ENCODE measurements around the gene NUP62.
A peak's percentile ranks its signal among the peaks of the same experiment; 100 is the strongest.
"Not testable (repeated sequence)": the region's sequence is repeated elsewhere in the genome, so short reads cannot be mapped to it uniquely, and the experiment has no call there.

Gene NUP62

GRCh38 chr19:49924881-49925210 is 4.5 kb downstream of the NUP62 start:
- DNase-seq (ENCODE audit: low spot score) = not testable (repeated sequence)

GRCh38 chr19:49924004-49924880 is 5.1 kb downstream of the NUP62 start:
- DNase-seq (ENCODE audit: low spot score) = no peak

GRCh38 chr19:49923055-49924003 is 6.0 kb downstream of the NUP62 start:
- no peak for DNase-seq (ENCODE audit: low spot score)

GRCh38 chr19:49921871-49922795 is 7.2 kb downstream of the NUP62 start:
- peak; percentile 65 for DNase-seq (ENCODE audit: low spot score)

- no peak for DNase-seq (ENCODE audit: low spot score)
Observed at GRCh38 chr19:49920624-49921363, 8.5 kb downstream of the NUP62 start.

GRCh38 chr19:49918089-49918488 is 11.2 kb downstream of the NUP62 start:
- DNase-seq (ENCODE audit: low spot score) = no peak

GRCh38 chr19:49916839-49917733 is 12.2 kb downstream of the NUP62 start:
- DNase-seq (ENCODE audit: low spot score) = no peak

- DNase-seq (ENCODE audit: low spot score) = no peak
Observed at GRCh38 chr19:49915271-49915670, 14.0 kb downstream of the NUP62 start.

GRCh38 chr19:49913720-49914119 is 15.6 kb downstream of the NUP62 start:
- no peak for DNase-seq (ENCODE audit: low spot score)

- no peak for DNase-seq (ENCODE audit: low spot score)
Observed at GRCh38 chr19:49912965-49913685, 16.2 kb downstream of the NUP62 start.

GRCh38 chr19:49911381-49912145 is 17.7 kb downstream of the NUP62 start:
- DNase-seq (ENCODE audit: low spot score) = no peak

- no peak for DNase-seq (ENCODE audit: low spot score)
Observed at GRCh38 chr19:49910179-49910578, 19.1 kb downstream of the NUP62 start.

- no peak for DNase-seq (ENCODE audit: low spot score)
Observed at GRCh38 chr19:49908480-49909420, 20.6 kb downstream of the NUP62 start.

- no peak for DNase-seq (ENCODE audit: low spot score)
Observed at GRCh38 chr19:49907745-49908446, 21.4 kb downstream of the NUP62 start.

- DNase-seq (ENCODE audit: low spot score) = no peak
Observed at GRCh38 chr19:49906879-49907564, 22.3 kb downstream of the NUP62 start.

GRCh38 chr19:49904136-49904535 is 25.2 kb downstream of the NUP62 start:
- DNase-seq (ENCODE audit: low spot score) = no peak

Data from hepatic stellate cell (primary cell).